ENCODE results near the gene SPATA6.

DNA sequence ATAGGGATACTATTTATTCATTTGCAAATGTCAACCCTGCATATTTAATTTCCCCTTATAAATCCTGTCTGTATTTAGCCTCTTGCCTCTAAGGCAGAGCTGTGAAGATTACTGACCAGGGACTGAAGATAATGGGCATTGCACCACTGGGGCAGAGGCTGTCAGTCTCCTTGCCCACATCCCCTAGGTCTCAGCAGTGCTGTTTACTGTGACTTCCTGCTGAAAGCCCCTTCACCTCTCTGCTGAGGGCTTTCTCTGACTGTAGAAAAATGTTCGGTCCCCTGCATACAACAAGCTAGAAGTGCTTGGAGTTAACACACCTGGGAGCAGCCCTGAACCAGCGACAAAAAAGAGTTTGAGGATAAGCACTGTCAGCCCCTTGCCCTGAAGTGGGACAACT is 220.7 kb downstream of the SPATA6 start:
- TF ChIP-seq, protein P1, sequence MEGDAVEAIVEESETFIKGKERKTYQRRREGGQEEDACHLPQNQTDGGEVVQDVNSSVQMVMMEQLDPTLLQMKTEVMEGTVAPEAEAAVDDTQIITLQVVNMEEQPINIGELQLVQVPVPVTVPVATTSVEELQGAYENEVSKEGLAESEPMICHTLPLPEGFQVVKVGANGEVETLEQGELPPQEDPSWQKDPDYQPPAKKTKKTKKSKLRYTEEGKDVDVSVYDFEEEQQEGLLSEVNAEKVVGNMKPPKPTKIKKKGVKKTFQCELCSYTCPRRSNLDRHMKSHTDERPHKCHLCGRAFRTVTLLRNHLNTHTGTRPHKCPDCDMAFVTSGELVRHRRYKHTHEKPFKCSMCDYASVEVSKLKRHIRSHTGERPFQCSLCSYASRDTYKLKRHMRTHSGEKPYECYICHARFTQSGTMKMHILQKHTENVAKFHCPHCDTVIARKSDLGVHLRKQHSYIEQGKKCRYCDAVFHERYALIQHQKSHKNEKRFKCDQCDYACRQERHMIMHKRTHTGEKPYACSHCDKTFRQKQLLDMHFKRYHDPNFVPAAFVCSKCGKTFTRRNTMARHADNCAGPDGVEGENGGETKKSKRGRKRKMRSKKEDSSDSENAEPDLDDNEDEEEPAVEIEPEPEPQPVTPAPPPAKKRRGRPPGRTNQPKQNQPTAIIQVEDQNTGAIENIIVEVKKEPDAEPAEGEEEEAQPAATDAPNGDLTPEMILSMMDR (IDR thresholded peaks at IDR 0.05; ENCODE audit: poor library complexity): no peak
- TF ChIP-seq EZH2phosphoT487 (IDR thresholded peaks at IDR 0.05; ENCODE audit: low read depth, severe bottlenecking, unreplicated experiment) (no peak), EZH2 (IDR thresholded peaks at IDR 0.05; ENCODE audit: borderline replicate concordance) (no peak)
